Measurements from ENCODE around the gene CHD2.

Gene CHD2

GRCh38 chr15:92900731-92901071, 577 bp downstream of the CHD2 start:
- WGBS (ENCODE audit: insufficient coverage): 0% methylated on average over 3 of the region's 6 CpGs
- H3K4me3 ChIP-seq (ENCODE audit: control insufficient read depth in 1 of 7, extremely low read depth in 1 of 7, insufficient read depth in 4 of 7, low read depth in 2 of 7, low read length in 6 of 7): peak overlapping the region in 6 of 7 experiments; percentile 79 to 100 (median 96)
- peaks cover 17 to 33% (median 25%) of the 10 kb centered on the region in 4 experiments for H3K4me1 ChIP-seq (ENCODE audit: control extremely low read depth in 1 of 4, control insufficient read depth in 4 of 4, insufficient read depth in 4 of 4, low read length in 3 of 4)
- peaks cover 9 to 27% (median 17%) of the 10 kb centered on the region in 4 experiments for H3K36me3 ChIP-seq (ENCODE audit: control insufficient read depth in 4 of 4, insufficient read depth in 4 of 4, low read length in 3 of 4)
- no peak for DNase-seq
- H3K27me3 ChIP-seq (replicated peaks in 2 of 5; ENCODE audit: control insufficient read depth in 4 of 5, insufficient read depth in 5 of 5, low read length in 4 of 5): no peaks in the 10 kb centered on the region
- H3K9me3 ChIP-seq (ENCODE audit: control extremely low read depth in 1 of 5, control insufficient read depth in 4 of 5, insufficient read depth in 2 of 5, low read depth in 1 of 5, low read length in 4 of 5): no peaks in the 10 kb centered on the region
- ChIA-PET POLR2A (interaction anchor here (0.6 to 2.4 kb wide), 9 partner anchors 14 to 111 kb away, joined by 3 to 44 read pairs (median 5); no protein-coding TSS in a partner anchor), CTCF (interaction anchor here (0.7 to 2.3 kb wide), 13 partner anchors 8 to 103 kb away, joined by 3 to 17 read pairs (median 6); no protein-coding TSS in a partner anchor)
- H3K27ac ChIP-seq (ENCODE audit: insufficient read depth in 1 of 2, low read depth in 1 of 2, low read length in 2 of 2, poor library complexity in 1 of 2, severe bottlenecking in 2 of 2): peak overlapping the region; percentile 99 to 100

- WGBS (ENCODE audit: insufficient coverage): no CpG with 5 or more reads among the region's 8 CpGs
- H3K36me3 ChIP-seq (ENCODE audit: control insufficient read depth in 4 of 4, insufficient read depth in 4 of 4, low read length in 3 of 4): peaks cover 9 to 24% (median 16%) of the 10 kb centered on the region in 4 experiments
- CTCF ChIA-PET: interaction anchor here (0.8 to 2.3 kb wide), 8 partner anchors 7 to 95 kb away, joined by 3 to 17 read pairs (median 6); no protein-coding TSS in a partner anchor
- peak overlapping the region in 6 of 7 experiments; percentile 79 to 100 (median 96) for H3K4me3 ChIP-seq (ENCODE audit: control insufficient read depth in 1 of 7, extremely low read depth in 1 of 7, insufficient read depth in 4 of 7, low read depth in 2 of 7, low read length in 6 of 7)
- H3K4me1 ChIP-seq (ENCODE audit: control extremely low read depth in 1 of 4, control insufficient read depth in 4 of 4, insufficient read depth in 4 of 4, low read length in 3 of 4): peaks cover 22 to 38% (median 29%) of the 10 kb centered on the region in 4 experiments
- DNase-seq: peak in 1 of 3 donors; percentile 34
- POLR2A ChIA-PET: interaction anchor here (0.8 to 3.0 kb wide), 5 partner anchors 14 to 104 kb away, joined by 3 to 44 read pairs (median 15); no protein-coding TSS in a partner anchor
- peak overlapping the region; percentile 99 to 100 for H3K27ac ChIP-seq (ENCODE audit: insufficient read depth in 1 of 2, low read depth in 1 of 2, low read length in 2 of 2, poor library complexity in 1 of 2, severe bottlenecking in 2 of 2)
- H3K9me3 ChIP-seq (ENCODE audit: control extremely low read depth in 1 of 5, control insufficient read depth in 4 of 5, insufficient read depth in 2 of 5, low read depth in 1 of 5, low read length in 4 of 5): no peaks in the 10 kb centered on the region
- no peaks in the 10 kb centered on the region for H3K27me3 ChIP-seq (replicated peaks in 2 of 5; ENCODE audit: control insufficient read depth in 4 of 5, insufficient read depth in 5 of 5, low read length in 4 of 5)
Measured at GRCh38 chr15:92901072-92901761, 1.1 kb downstream of the CHD2 start.

GRCh38 chr15:92901995-92902394, 1.9 kb downstream of the CHD2 start:
- H3K27me3 ChIP-seq (replicated peaks in 2 of 5; ENCODE audit: control insufficient read depth in 4 of 5, insufficient read depth in 5 of 5, low read length in 4 of 5): no peaks in the 10 kb centered on the region
- peak overlapping the region; percentile 99 to 100 for H3K27ac ChIP-seq (ENCODE audit: insufficient read depth in 1 of 2, low read depth in 1 of 2, low read length in 2 of 2, poor library complexity in 1 of 2, severe bottlenecking in 2 of 2)
- no peaks in the 10 kb centered on the region for H3K9me3 ChIP-seq (ENCODE audit: control extremely low read depth in 1 of 5, control insufficient read depth in 4 of 5, insufficient read depth in 2 of 5, low read depth in 1 of 5, low read length in 4 of 5)
- H3K36me3 ChIP-seq (ENCODE audit: control insufficient read depth in 4 of 4, insufficient read depth in 4 of 4, low read length in 3 of 4): peaks cover 9 to 23% (median 16%) of the 10 kb centered on the region in 4 experiments
- ChIA-PET POLR2A (interaction anchor here (1.6 to 3.2 kb wide), 4 partner anchors 13 to 92 kb away, joined by 8 to 34 read pairs (median 14); no protein-coding TSS in a partner anchor), CTCF (interaction anchor here (1.2 to 1.4 kb wide), 2 partner anchors 9 to 13 kb away, joined by 3 read pairs; no protein-coding TSS in a partner anchor)
- no CpG with 5 or more reads among the region's 2 CpGs for WGBS (ENCODE audit: insufficient coverage)
- no peak for DNase-seq
- H3K4me1 ChIP-seq (ENCODE audit: control extremely low read depth in 1 of 4, control insufficient read depth in 4 of 4, insufficient read depth in 4 of 4, low read length in 3 of 4): peaks cover 29 to 43% (median 37%) of the 10 kb centered on the region in 4 experiments
- peak overlapping the region in 6 of 7 experiments; percentile 79 to 100 (median 96) for H3K4me3 ChIP-seq (ENCODE audit: control insufficient read depth in 1 of 7, extremely low read depth in 1 of 7, insufficient read depth in 4 of 7, low read depth in 2 of 7, low read length in 6 of 7)

- Histone ChIP-seq H3K4me3 (ENCODE audit: control insufficient read depth in 1 of 7, extremely low read depth in 1 of 7, insufficient read depth in 4 of 7, low read depth in 2 of 7, low read length in 6 of 7) (peak overlapping the region in 6 of 7 experiments; percentile 77 to 100 (median 96)), H3K36me3 (ENCODE audit: control insufficient read depth in 4 of 4, insufficient read depth in 4 of 4, low read length in 3 of 4) (peaks cover 5 to 15% (median 10%) of the 10 kb centered on the region in 4 experiments), H3K4me1 (ENCODE audit: control extremely low read depth in 1 of 4, control insufficient read depth in 4 of 4, insufficient read depth in 4 of 4, low read length in 3 of 4) (peaks cover 37 to 53% (median 46%) of the 10 kb centered on the region in 4 experiments), H3K9me3 (ENCODE audit: control extremely low read depth in 1 of 5, control insufficient read depth in 4 of 5, insufficient read depth in 2 of 5, low read depth in 1 of 5, low read length in 4 of 5) (no peaks in the 10 kb centered on the region), H3K27ac (ENCODE audit: insufficient read depth in 1 of 2, low read depth in 1 of 2, low read length in 2 of 2, poor library complexity in 1 of 2, severe bottlenecking in 2 of 2) (peak overlapping the region; percentile 99 to 100), H3K27me3 (replicated peaks in 2 of 5; ENCODE audit: control insufficient read depth in 4 of 5, insufficient read depth in 5 of 5, low read length in 4 of 5) (no peaks in the 10 kb centered on the region)
- ChIA-PET POLR2A (interaction anchor here (1.6 to 3.2 kb wide), 4 partner anchors 12 to 93 kb away, joined by 8 to 34 read pairs (median 14); no protein-coding TSS in a partner anchor), CTCF (interaction anchor here (0.6 to 2.0 kb wide), 4 partner anchors 10 to 20 kb away, joined by 3 to 8 read pairs (median 3); no protein-coding TSS in a partner anchor)
- 0% methylated on average over 1 of the region's 4 CpGs for WGBS (ENCODE audit: insufficient coverage)
- peak in 1 of 3 donors; percentile 57 for DNase-seq
Measured at GRCh38 chr15:92902737-92903593, 2.8 kb downstream of the CHD2 start.

- peak overlapping the region; percentile 99 to 100 for H3K27ac ChIP-seq (ENCODE audit: insufficient read depth in 1 of 2, low read depth in 1 of 2, low read length in 2 of 2, poor library complexity in 1 of 2, severe bottlenecking in 2 of 2)
- ChIA-PET POLR2A (interaction anchor here (1.0 to 3.2 kb wide), 6 partner anchors 11 to 94 kb away, joined by 3 to 34 read pairs (median 11); no protein-coding TSS in a partner anchor), CTCF (interaction anchor here (1.0 to 2.0 kb wide), 2 partner anchors 11 to 21 kb away, joined by 3 to 8 read pairs; no protein-coding TSS in a partner anchor)
- H3K9me3 ChIP-seq (ENCODE audit: control extremely low read depth in 1 of 5, control insufficient read depth in 4 of 5, insufficient read depth in 2 of 5, low read depth in 1 of 5, low read length in 4 of 5): no peaks in the 10 kb centered on the region
- no peaks in the 10 kb centered on the region for H3K27me3 ChIP-seq (replicated peaks in 2 of 5; ENCODE audit: control insufficient read depth in 4 of 5, insufficient read depth in 5 of 5, low read length in 4 of 5)
- peak overlapping the region in 6 of 7 experiments; percentile 77 to 100 (median 96) for H3K4me3 ChIP-seq (ENCODE audit: control insufficient read depth in 1 of 7, extremely low read depth in 1 of 7, insufficient read depth in 4 of 7, low read depth in 2 of 7, low read length in 6 of 7)
- H3K36me3 ChIP-seq (ENCODE audit: control insufficient read depth in 4 of 4, insufficient read depth in 4 of 4, low read length in 3 of 4): peaks cover 2 to 11% (median 7%) of the 10 kb centered on the region in 4 experiments
- H3K4me1 ChIP-seq (ENCODE audit: control extremely low read depth in 1 of 4, control insufficient read depth in 4 of 4, insufficient read depth in 4 of 4, low read length in 3 of 4): peaks cover 44 to 59% (median 53%) of the 10 kb centered on the region in 4 experiments
- 7% methylated on average over 6 of the region's 8 CpGs for WGBS (ENCODE audit: insufficient coverage)
- DNase-seq: no peak
Measured at GRCh38 chr15:92903631-92903965, 3.5 kb downstream of the CHD2 start.

- peaks cover 0 to 12% (median 7%) of the 10 kb centered on the region in 4 experiments for H3K36me3 ChIP-seq (ENCODE audit: control insufficient read depth in 4 of 4, insufficient read depth in 4 of 4, low read length in 3 of 4)
- WGBS (ENCODE audit: insufficient coverage): 0% methylated on average over 34 of the region's 47 CpGs
- ChIA-PET CTCF (interaction anchor here (0.9 to 2.7 kb wide), 4 partner anchors 11 to 103 kb away, joined by 3 to 10 read pairs (median 6); no protein-coding TSS in a partner anchor), POLR2A (interaction anchor here (1.0 to 3.2 kb wide), 5 partner anchors 11 to 95 kb away, joined by 3 to 34 read pairs (median 12); no protein-coding TSS in a partner anchor)
- peak; percentile 98 to 99 (median 99) for DNase-seq
- H3K27ac ChIP-seq (ENCODE audit: insufficient read depth in 1 of 2, low read depth in 1 of 2, low read length in 2 of 2, poor library complexity in 1 of 2, severe bottlenecking in 2 of 2): peak overlapping the region; percentile 99 to 100
- peak overlapping the region; percentile 30 to 100 (median 92) for H3K4me3 ChIP-seq (ENCODE audit: control insufficient read depth in 1 of 7, extremely low read depth in 1 of 7, insufficient read depth in 4 of 7, low read depth in 2 of 7, low read length in 6 of 7)
- no peaks in the 10 kb centered on the region for H3K27me3 ChIP-seq (replicated peaks in 2 of 5; ENCODE audit: control insufficient read depth in 4 of 5, insufficient read depth in 5 of 5, low read length in 4 of 5)
- H3K4me1 ChIP-seq (ENCODE audit: control extremely low read depth in 1 of 4, control insufficient read depth in 4 of 4, insufficient read depth in 4 of 4, low read length in 3 of 4): peaks cover 46 to 65% (median 55%) of the 10 kb centered on the region in 4 experiments
- H3K9me3 ChIP-seq (ENCODE audit: control extremely low read depth in 1 of 5, control insufficient read depth in 4 of 5, insufficient read depth in 2 of 5, low read depth in 1 of 5, low read length in 4 of 5): no peaks in the 10 kb centered on the region
Measured at GRCh38 chr15:92903966-92904721, 4.0 kb downstream of the CHD2 start.
